GM23338 (cell line): ENCODE measurements around the gene ZNF446.

ENCODE experiments used
- CREB1 ChIP-seq: fragments of 250-450 bp; sonication (Bioruptor Pico); IDR thresholded peaks from 2 replicates; pipeline ENCODE4 v1.5.0; 2020; ENCODE audit warnings: low read depth, mild to moderate bottlenecking, moderate library complexity
- EZH2 ChIP-seq: fragments of 200-600 bp; sonication (generic); IDR thresholded peaks from one replicate; pipeline ENCODE4 v1.8.0; 2017; ENCODE audit warnings: antibody characterized with exemption, mild to moderate bottlenecking, low read depth; ENCODE audit not compliant: unreplicated experiment
- EZH2phosphoT487 ChIP-seq: fragments of 200-600 bp; sonication (generic); IDR thresholded peaks from one replicate; pipeline ENCODE4 v1.8.1; 2018; ENCODE audit warnings: antibody characterized with exemption; ENCODE audit not compliant: unreplicated experiment
- JUNB ChIP-seq: IDR thresholded peaks from one replicate; pipeline ENCODE4 v1.6.1; 2016; ENCODE audit warnings: antibody characterized with exemption; ENCODE audit not compliant: unreplicated experiment
- NANOG ChIP-seq: IDR thresholded peaks from 2 replicates; pipeline ENCODE4 v1.6.1; 2016; ENCODE audit warnings: antibody characterized with exemption, borderline replicate concordance
- POLR2AphosphoS5 ChIP-seq: IDR thresholded peaks from 2 replicates; pipeline ENCODE4 v1.6.1; 2016; ENCODE audit warnings: antibody characterized with exemption, low read depth
- TF ChIP-seq, protein P1 (sequence below): IDR thresholded peaks from one replicate; pipeline ENCODE4 v1.6.1; 2018; ENCODE audit warnings: antibody characterized with exemption; ENCODE audit not compliant: unreplicated experiment
- TF ChIP-seq, protein P2 (sequence below), 2 experiments: fragments of 200-600 bp in 1 of 2; sonication (generic) in 1 of 2; conservative IDR thresholded peaks; 2 replicates each; pipeline versions ENCODE4 v1.5.1 to v1.6.1; 2016 to 2017; ENCODE audit warnings: antibody characterized with exemption in 2 of 2, low read depth in 2 of 2, mild to moderate bottlenecking in 2 of 2, moderate library complexity in 1 of 2

DNA sequence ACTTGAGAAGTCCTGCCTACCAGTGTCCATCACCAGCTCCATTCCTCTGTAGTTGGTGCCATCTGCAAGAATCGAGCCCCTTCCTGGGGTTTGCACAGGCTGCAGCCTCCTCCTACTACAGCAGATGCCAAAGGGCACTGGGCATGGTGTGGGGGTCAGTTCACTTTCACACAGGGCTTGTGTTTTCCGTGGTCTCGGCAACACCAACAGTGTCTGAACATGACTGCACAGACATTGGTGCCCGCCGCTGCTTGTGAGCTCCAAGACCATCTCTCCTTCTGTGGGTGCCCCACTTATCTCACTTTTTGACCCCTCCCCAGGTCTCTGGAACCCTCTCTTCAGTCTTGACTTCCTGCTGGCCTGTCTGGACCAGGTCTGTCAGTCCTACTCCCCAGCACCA is 15.2 kb downstream of the ZNF446 start:
- TF ChIP-seq, protein P1, sequence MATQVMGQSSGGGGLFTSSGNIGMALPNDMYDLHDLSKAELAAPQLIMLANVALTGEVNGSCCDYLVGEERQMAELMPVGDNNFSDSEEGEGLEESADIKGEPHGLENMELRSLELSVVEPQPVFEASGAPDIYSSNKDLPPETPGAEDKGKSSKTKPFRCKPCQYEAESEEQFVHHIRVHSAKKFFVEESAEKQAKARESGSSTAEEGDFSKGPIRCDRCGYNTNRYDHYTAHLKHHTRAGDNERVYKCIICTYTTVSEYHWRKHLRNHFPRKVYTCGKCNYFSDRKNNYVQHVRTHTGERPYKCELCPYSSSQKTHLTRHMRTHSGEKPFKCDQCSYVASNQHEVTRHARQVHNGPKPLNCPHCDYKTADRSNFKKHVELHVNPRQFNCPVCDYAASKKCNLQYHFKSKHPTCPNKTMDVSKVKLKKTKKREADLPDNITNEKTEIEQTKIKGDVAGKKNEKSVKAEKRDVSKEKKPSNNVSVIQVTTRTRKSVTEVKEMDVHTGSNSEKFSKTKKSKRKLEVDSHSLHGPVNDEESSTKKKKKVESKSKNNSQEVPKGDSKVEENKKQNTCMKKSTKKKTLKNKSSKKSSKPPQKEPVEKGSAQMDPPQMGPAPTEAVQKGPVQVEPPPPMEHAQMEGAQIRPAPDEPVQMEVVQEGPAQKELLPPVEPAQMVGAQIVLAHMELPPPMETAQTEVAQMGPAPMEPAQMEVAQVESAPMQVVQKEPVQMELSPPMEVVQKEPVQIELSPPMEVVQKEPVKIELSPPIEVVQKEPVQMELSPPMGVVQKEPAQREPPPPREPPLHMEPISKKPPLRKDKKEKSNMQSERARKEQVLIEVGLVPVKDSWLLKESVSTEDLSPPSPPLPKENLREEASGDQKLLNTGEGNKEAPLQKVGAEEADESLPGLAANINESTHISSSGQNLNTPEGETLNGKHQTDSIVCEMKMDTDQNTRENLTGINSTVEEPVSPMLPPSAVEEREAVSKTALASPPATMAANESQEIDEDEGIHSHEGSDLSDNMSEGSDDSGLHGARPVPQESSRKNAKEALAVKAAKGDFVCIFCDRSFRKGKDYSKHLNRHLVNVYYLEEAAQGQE: no peak
- TF ChIP-seq, protein P2, sequence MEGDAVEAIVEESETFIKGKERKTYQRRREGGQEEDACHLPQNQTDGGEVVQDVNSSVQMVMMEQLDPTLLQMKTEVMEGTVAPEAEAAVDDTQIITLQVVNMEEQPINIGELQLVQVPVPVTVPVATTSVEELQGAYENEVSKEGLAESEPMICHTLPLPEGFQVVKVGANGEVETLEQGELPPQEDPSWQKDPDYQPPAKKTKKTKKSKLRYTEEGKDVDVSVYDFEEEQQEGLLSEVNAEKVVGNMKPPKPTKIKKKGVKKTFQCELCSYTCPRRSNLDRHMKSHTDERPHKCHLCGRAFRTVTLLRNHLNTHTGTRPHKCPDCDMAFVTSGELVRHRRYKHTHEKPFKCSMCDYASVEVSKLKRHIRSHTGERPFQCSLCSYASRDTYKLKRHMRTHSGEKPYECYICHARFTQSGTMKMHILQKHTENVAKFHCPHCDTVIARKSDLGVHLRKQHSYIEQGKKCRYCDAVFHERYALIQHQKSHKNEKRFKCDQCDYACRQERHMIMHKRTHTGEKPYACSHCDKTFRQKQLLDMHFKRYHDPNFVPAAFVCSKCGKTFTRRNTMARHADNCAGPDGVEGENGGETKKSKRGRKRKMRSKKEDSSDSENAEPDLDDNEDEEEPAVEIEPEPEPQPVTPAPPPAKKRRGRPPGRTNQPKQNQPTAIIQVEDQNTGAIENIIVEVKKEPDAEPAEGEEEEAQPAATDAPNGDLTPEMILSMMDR (conservative IDR thresholded peaks at IDR 0.05; ENCODE audit: low read depth in 2 of 2): no peak
- TF ChIP-seq POLR2AphosphoS5 (no peak), EZH2 (no peak), EZH2phosphoT487 (no peak), CREB1 (no peak), NANOG (no peak), JUNB (no peak)
